WI38 (cell line): ENCODE results near the gene RANBP1.

Experiments
- H3K4me3 ChIP-seq: 2 replicates; pipeline ENCODE4 v1.5.1; 2011; ENCODE audit warnings: low read depth, mild to moderate bottlenecking, control low read depth, low read length
- CTCF ChIP-seq: IDR thresholded peaks from 2 replicates; pipeline ENCODE4 v1.5.1; 2012; ENCODE audit warnings: low read depth, mild to moderate bottlenecking, control low read depth, low read length

The RANBP1 gene

GRCh38 chr22:20167643-20168322 lies 51.9 kb downstream of the RANBP1 start:
- H3K4me3 ChIP-seq: no peak overlapping the region
- TF ChIP-seq CTCF: no peak

GRCh38 chr22:20169253-20169822 lies 53.4 kb downstream of the RANBP1 start:
- no peak for TF ChIP-seq CTCF

GRCh38 chr22:20170170-20170569 lies 54.3 kb downstream of the RANBP1 start:
- no peak overlapping the region for H3K4me3 ChIP-seq
- TF ChIP-seq CTCF: no peak

More at GRCh38 chr22:20169253-20169822, 53.4 kb downstream of the RANBP1 start:
- H3K4me3 ChIP-seq: no peak overlapping the region

GRCh38 chr22:20171288-20172140 lies 55.6 kb downstream of the RANBP1 start:
- no peak for TF ChIP-seq CTCF
- H3K4me3 ChIP-seq: no peak overlapping the region

GRCh38 chr22:20172141-20172613 lies 56.3 kb downstream of the RANBP1 start:
- no peak for TF ChIP-seq CTCF
- H3K4me3 ChIP-seq: no peak overlapping the region

- no peak for TF ChIP-seq CTCF
Observed at GRCh38 chr22:20173246-20173645, 57.3 kb downstream of the RANBP1 start.

More at GRCh38 chr22:20173246-20173645, 57.3 kb downstream of the RANBP1 start:
- no peak overlapping the region for H3K4me3 ChIP-seq
